Progenitor cell of endocrine pancreas (in vitro differentiated cells): ENCODE results near the gene KCNA2. TPM values are rescaled to one million over a fixed set of nuclear protein-coding genes. Genes with fewer than 3 reads are reported as not detected.

Experiments used
- DNase-seq: peaks from one replicate; pipeline ENCODE4 v3.0.0; 2021; ENCODE audit warnings: low spot score; ENCODE audit not compliant: unreplicated experiment
- H3K27ac Mint-ChIP-seq: 2 replicates; pipeline ENCODE4 v1.8.0; 2021; ENCODE audit warnings: mild to moderate bottlenecking, moderate library complexity, mixed read lengths
- H3K27me3 Mint-ChIP-seq: 2 replicates; pipeline ENCODE4 v1.8.0; 2021; ENCODE audit warnings: mixed read lengths
- H3K36me3 Mint-ChIP-seq: 2 replicates; pipeline ENCODE4 v1.8.0; 2022; ENCODE audit warnings: mixed read lengths; ENCODE audit not compliant: insufficient read depth
- H3K4me1 Mint-ChIP-seq: 2 replicates; pipeline ENCODE4 v1.8.0; 2021; ENCODE audit warnings: low read depth, mixed read lengths
- H3K4me3 Mint-ChIP-seq: 2 replicates; pipeline ENCODE4 v1.8.0; 2021; ENCODE audit warnings: low read depth, mild to moderate bottlenecking, moderate library complexity, mixed read lengths
- H3K9me3 Mint-ChIP-seq: 2 replicates; pipeline ENCODE4 v1.8.0; 2021; ENCODE audit warnings: low read depth, mixed read lengths
- total RNA-seq: library from RNA; stranded (reverse); gene quantifications from 2 replicates; pipeline ENCODE4 v1.2.1, GENCODE V29; 2021
- TF ChIP-seq, protein P1 (sequence below): fragments of 200-600 bp; sonication (generic); IDR thresholded peaks from one replicate; pipeline ENCODE4 v1.5.0; 2021; ENCODE audit warnings: antibody characterized with exemption, mild to moderate bottlenecking; ENCODE audit not compliant: unreplicated experiment

The KCNA2 gene
- total RNA-seq, 1 donor from 2014 or later = 0.05 TPM

DNA sequence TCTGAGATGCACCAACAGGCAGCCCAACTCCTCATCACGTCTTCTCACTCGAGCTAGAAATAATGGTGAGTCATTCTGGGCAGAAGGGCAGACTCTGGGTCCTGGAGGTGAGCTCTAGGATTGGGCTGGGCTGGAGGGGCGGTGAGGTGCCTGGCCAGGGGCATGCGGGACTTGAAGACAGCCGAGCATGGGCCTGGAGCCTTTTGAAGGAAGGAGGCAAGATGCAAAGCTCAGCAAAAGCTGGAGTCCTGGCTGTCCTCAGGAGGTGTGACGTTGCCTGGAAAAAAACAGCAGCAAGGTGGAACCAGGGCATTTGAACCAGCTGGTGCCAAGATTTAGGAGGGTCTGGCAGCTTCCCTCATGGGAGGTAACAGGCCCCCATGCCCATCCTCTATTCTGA lies 712 bp downstream of the KCNA2 start:
- no peaks in the 10 kb centered on the region for H3K9me3 Mint-ChIP-seq
- no peak overlapping the region for H3K27ac Mint-ChIP-seq
- H3K36me3 Mint-ChIP-seq = no peaks in the 10 kb centered on the region
- DNase-seq = no peak
- peaks cover 5% of the 10 kb centered on the region for H3K4me1 Mint-ChIP-seq
- TF ChIP-seq, protein P1, sequence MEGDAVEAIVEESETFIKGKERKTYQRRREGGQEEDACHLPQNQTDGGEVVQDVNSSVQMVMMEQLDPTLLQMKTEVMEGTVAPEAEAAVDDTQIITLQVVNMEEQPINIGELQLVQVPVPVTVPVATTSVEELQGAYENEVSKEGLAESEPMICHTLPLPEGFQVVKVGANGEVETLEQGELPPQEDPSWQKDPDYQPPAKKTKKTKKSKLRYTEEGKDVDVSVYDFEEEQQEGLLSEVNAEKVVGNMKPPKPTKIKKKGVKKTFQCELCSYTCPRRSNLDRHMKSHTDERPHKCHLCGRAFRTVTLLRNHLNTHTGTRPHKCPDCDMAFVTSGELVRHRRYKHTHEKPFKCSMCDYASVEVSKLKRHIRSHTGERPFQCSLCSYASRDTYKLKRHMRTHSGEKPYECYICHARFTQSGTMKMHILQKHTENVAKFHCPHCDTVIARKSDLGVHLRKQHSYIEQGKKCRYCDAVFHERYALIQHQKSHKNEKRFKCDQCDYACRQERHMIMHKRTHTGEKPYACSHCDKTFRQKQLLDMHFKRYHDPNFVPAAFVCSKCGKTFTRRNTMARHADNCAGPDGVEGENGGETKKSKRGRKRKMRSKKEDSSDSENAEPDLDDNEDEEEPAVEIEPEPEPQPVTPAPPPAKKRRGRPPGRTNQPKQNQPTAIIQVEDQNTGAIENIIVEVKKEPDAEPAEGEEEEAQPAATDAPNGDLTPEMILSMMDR = no peak
- no peak overlapping the region for H3K4me3 Mint-ChIP-seq
- peaks cover 81% of the 10 kb centered on the region for H3K27me3 Mint-ChIP-seq

DNA sequence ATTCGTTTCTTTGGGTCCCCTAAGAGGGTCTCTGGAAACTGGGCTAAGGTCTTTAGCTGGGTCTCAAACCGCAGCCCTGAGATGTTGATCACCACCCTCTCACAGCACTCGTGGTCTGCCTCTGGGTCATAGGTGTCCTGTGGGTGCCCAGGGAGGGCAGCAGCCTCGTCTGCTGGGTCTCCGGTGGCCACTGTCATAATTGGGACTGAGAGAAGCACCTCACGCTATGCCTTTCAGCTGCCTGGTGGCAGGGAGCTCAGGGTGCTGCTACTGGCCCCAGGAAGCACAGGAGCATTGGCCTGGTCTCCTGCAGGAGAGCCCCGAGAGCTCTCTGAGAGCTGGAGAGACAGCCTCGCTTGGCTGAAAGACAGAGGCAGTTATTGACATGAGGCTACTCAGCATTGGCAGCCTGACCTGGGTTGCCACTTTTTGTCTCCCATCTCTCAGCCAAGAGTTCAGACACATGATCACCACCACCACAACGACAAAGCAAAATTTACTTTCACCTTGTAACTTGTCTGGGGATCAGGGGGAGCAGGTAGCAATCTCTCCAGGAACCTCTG lies 1.5 kb downstream of the KCNA2 start:
- DNase-seq = no peak
- Mint-ChIP-seq H3K36me3 (no peaks in the 10 kb centered on the region), H3K4me3 (no peak overlapping the region), H3K27me3 (peaks cover 77% of the 10 kb centered on the region), H3K4me1 (peaks cover 5% of the 10 kb centered on the region), H3K27ac (no peak overlapping the region), H3K9me3 (no peaks in the 10 kb centered on the region)
- TF ChIP-seq, protein P1 = no peak

DNA sequence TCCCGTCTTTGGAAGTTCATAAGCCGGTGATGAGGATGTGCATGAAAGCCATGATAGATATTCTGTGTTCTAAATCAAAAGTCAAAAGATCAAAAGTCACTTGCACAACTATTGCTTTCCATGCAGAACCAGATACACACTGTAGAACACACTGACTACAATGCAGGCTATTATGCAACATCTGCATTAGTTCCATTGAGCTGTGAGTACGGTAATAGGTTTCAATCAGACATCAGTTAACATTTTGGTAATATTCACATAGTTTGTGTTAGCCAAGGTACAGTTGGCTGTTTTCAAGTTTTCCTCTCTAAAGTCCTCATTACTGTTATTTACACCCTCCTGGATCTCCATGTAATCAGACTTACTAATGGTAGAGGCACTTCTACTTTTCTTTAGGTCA lies 3.1 kb downstream of the KCNA2 start:
- H3K27me3 Mint-ChIP-seq = peaks cover 70% of the 10 kb centered on the region
- no peaks in the 10 kb centered on the region for H3K36me3 Mint-ChIP-seq
- no peak overlapping the region for H3K27ac Mint-ChIP-seq

DNA sequence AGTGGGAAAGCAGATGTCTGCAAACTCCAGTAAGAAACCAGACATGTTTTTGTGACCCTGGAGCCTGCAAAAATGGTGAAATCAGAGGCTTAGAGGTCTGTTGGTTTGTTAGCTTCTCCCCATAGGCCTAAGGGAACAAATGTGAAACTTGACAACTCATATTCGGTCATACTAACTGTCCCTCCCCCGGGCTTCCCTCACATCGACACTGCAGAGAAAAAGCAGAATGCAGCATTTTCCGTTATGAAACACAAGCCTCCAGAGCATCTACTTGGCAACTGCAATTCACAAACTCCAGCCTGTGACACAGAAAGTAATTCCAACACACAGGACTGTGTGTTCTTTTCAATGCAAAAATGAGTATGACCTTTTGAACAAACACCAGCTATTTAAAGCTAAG lies 3.7 kb downstream of the KCNA2 start:
- peaks cover 5% of the 10 kb centered on the region for H3K4me1 Mint-ChIP-seq
- H3K27me3 Mint-ChIP-seq = peaks cover 66% of the 10 kb centered on the region
- no peaks in the 10 kb centered on the region for H3K36me3 Mint-ChIP-seq
- no peak overlapping the region for H3K27ac Mint-ChIP-seq
- TF ChIP-seq, protein P1 = no peak
- H3K4me3 Mint-ChIP-seq = no peak overlapping the region
- no peak for DNase-seq
- H3K9me3 Mint-ChIP-seq = no peaks in the 10 kb centered on the region

More for the DNA sequence above, 3.1 kb downstream of the KCNA2 start:
- Mint-ChIP-seq H3K4me3 (no peak overlapping the region), H3K9me3 (no peaks in the 10 kb centered on the region), H3K4me1 (peaks cover 5% of the 10 kb centered on the region)
- no peak for DNase-seq
- TF ChIP-seq, protein P1 = no peak

DNA sequence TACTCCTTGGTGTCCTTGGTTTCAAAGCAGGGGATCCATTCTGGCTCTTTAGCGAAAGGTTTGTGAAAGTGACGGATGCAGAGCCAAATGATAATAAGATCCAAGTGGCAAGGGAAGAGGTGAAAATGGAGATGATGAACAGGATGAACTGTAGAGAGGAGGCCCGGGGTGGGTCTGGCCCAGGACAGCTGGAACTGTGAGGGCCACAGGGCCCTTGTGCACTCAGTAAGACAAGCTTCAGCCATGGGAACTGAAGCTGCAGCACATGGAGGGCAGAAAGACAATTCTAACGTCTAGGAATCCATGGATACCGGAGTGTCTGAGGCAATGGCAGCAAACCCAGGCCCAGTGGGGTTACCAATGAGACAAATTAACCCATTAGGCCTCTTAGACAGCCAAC lies 4.8 kb downstream of the KCNA2 start:
- Mint-ChIP-seq H3K27ac (no peak overlapping the region), H3K9me3 (no peaks in the 10 kb centered on the region), H3K36me3 (no peaks in the 10 kb centered on the region), H3K4me3 (no peak overlapping the region), H3K27me3 (peaks cover 67% of the 10 kb centered on the region), H3K4me1 (peaks cover 3% of the 10 kb centered on the region)
- DNase-seq = no peak
- TF ChIP-seq, protein P1 = no peak
